Activated CD4-positive, alpha-beta T cell treated with anti-CD3 and anti-CD28 coated beads for 36 hours (primary cell): ENCODE results near the gene ATP5MC2. TPM values are rescaled to one million over a fixed set of nuclear protein-coding genes. Genes with fewer than 3 reads are reported as not detected.
A peak's percentile ranks its signal among the peaks of the same experiment; 100 is the strongest.

Experiments used
- ATAC-seq: fragments of 200-7000 bp; cut with Tn5 transposase; one replicate; pipeline ENCODE4 v1.10.0; 2021; ENCODE audit warnings: mild to moderate bottlenecking, moderate library complexity
- CTCF ChIA-PET: fragments of 350-600 bp; sonication (Branson Sonifier 250); formaldehyde crosslinking; loops from one replicate; lab custom pipeline; 2021; ENCODE audit warnings: antibody characterized with exemption; lab: Charles Lee
- POLR2A ChIA-PET: fragments of 350-600 bp; sonication (Branson Sonifier 250); formaldehyde crosslinking; loops from one replicate; lab custom pipeline; 2021; ENCODE audit warnings: antibody characterized with exemption, inconsistent platforms; lab: Charles Lee
- DNase-seq: peaks from one replicate; pipeline ENCODE4 v3.0.0-alpha.2; 2020
- H3K27ac Mint-ChIP-seq: one replicate; pipeline ENCODE4 v1.8.0; 2021; ENCODE audit warnings: mixed read lengths
- H3K27me3 Mint-ChIP-seq: one replicate; pipeline ENCODE4 v1.8.0; 2021; ENCODE audit warnings: mixed read lengths
- H3K36me3 Mint-ChIP-seq: one replicate; pipeline ENCODE4 v1.8.0; 2021; ENCODE audit warnings: low read depth, mixed read lengths
- H3K4me1 Mint-ChIP-seq: one replicate; pipeline ENCODE4 v1.8.0; 2021; ENCODE audit warnings: mixed read lengths
- H3K4me3 Mint-ChIP-seq: one replicate; pipeline ENCODE4 v1.8.0; 2021; ENCODE audit warnings: mild to moderate bottlenecking, moderate library complexity, mixed read lengths
- H3K9me3 Mint-ChIP-seq: one replicate; pipeline ENCODE4 v1.8.0; 2021; ENCODE audit warnings: low read depth, mixed read lengths
- intact Hi-C, 2 experiments: fragments of 100-400 bp; cut with DNase I in 1 of 2; cut with micrococcal nuclease in 1 of 2; formaldehyde crosslinking; loops; one replicate each; pipeline versions ENCODE4 v1.14.2 to v1.15.1; 2022 to 2024; cut with DNase I, micrococcal nuclease
- total RNA-seq, 2 experiments: library from RNA; stranded (reverse); gene quantifications; one replicate each; pipeline ENCODE4 v1.2.3, GENCODE V29; 2021

Gene ATP5MC2
- total RNA-seq, 2 experiments from 2014 or later: 356 to 415 TPM

- ChIA-PET POLR2A (no interaction called here), CTCF (interaction anchor here (0.7 to 4.6 kb wide), 3 partner anchors 34 to 162 kb away, joined by 3 to 27 read pairs (median 10); no protein-coding TSS in a partner anchor)
- Mint-ChIP-seq H3K4me3 (no peak overlapping the region), H3K36me3 (no peaks in the 10 kb centered on the region), H3K27ac (no peak overlapping the region), H3K9me3 (no peaks in the 10 kb centered on the region), H3K27me3 (peaks cover 14% of the 10 kb centered on the region), H3K4me1 (no peaks in the 10 kb centered on the region)
- no peak for ATAC-seq
- intact Hi-C loops: no loop called here
- DNase-seq: no peak
These were observed 33.8 kb upstream of the ATP5MC2 start for GRCh38 chr12:53709671-53710070.

DNA sequence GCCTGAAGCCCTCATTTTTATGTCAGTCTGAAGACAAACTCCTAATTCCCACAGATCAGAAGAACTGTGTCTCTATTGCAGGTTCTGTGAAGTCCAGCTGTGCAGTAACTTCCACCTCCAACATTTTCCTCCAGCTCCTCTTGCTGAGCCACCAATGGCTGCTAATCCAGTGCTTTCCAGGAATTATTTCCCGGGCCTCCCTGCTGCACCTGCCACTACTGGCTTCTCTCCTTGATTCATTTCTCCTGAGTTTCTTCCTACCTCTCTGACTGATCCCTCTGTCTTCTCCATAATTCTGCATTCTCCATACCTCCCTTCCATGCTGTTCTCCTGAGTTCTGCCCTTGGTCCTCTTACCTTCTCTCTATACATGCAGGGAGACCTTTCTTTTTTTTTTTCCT lies 30.2 kb upstream of the ATP5MC2 start:
- CTCF ChIA-PET: interaction anchor here (5.0 kb wide), 1 partner anchor 39 kb away, joined by 144 read pairs; no protein-coding TSS in a partner anchor
- Mint-ChIP-seq H3K27ac (no peak overlapping the region), H3K4me1 (no peaks in the 10 kb centered on the region), H3K9me3 (no peaks in the 10 kb centered on the region), H3K4me3 (no peak overlapping the region), H3K27me3 (peaks cover 33% of the 10 kb centered on the region), H3K36me3 (no peaks in the 10 kb centered on the region)
- no peak for DNase-seq
- POLR2A ChIA-PET: no interaction called here
- no peak for ATAC-seq
- intact Hi-C loops: no loop called here

- Mint-ChIP-seq H3K27ac (no peak overlapping the region), H3K27me3 (peaks cover 50% of the 10 kb centered on the region), H3K4me3 (no peak overlapping the region), H3K4me1 (no peaks in the 10 kb centered on the region), H3K36me3 (no peaks in the 10 kb centered on the region), H3K9me3 (no peaks in the 10 kb centered on the region)
- DNase-seq (no peak), ATAC-seq (no peak)
- intact Hi-C loops: no loop called here
- ChIA-PET POLR2A (interaction anchor here (0.6 kb wide), 1 partner anchor 1742 kb away, joined by 3 read pairs; no protein-coding TSS in a partner anchor), CTCF (interaction anchor here (0.6 to 5.0 kb wide), 4 partner anchors 25 to 160 kb away, joined by 3 to 144 read pairs (median 3); no protein-coding TSS in a partner anchor)
These were observed 27.9 kb upstream of the ATP5MC2 start for GRCh38 chr12:53703756-53704155.

DNA sequence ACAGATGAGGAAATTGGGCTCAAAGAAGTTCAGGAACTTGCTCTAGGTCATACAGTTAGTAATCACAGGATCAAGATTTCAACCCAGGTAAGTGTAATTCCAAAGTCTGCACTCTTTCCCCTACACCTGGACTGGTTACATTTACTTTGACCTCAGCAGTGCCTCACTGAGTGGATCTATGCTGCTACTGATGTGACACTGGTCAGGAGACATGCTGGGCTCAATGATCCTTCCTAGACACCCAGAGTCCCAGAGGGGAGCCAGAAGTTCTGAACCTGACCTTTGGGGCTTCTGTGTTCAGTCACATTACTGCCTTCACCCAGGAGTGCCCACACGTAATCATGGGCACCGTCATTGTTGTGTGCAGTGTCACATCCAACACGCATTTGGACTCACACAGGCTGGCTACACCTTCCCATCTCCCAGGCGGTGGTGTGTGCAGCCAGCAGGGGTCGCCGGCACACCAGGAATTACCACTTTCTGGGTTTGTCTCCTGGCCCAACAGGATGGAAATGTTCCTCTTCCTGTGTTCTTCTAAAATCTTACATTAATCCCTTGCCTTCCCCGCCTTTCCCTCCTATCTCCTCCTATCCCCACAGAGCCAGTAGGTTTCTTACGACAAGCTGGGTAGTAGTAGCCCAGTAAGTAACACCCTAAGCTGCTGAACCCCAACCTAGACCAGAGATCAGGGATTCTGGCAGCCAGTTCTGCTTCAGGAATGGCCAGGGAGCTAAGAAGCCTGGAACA lies 25.8 kb upstream of the ATP5MC2 start:
- Mint-ChIP-seq H3K4me3 (no peak overlapping the region), H3K9me3 (no peaks in the 10 kb centered on the region), H3K36me3 (no peaks in the 10 kb centered on the region), H3K4me1 (peaks cover 4% of the 10 kb centered on the region), H3K27ac (no peak overlapping the region), H3K27me3 (peaks cover 60% of the 10 kb centered on the region)
- ChIA-PET POLR2A (no interaction called here), CTCF (interaction anchor here (0.6 to 5.0 kb wide), 28 partner anchors 9 to 696 kb away, joined by 3 to 144 read pairs (median 5); partner anchors contain the start of gene CISTR)
- peak; percentile 88 for DNase-seq
- intact Hi-C loops: loop anchor here (1.0 kb wide), 2 partner anchors 42 to 45 kb away; no protein-coding TSS in a partner anchor
- ATAC-seq: peak; percentile 96

GRCh38 chr12:53700567-53700966 lies 24.7 kb upstream of the ATP5MC2 start:
- Mint-ChIP-seq H3K36me3 (no peaks in the 10 kb centered on the region), H3K9me3 (no peaks in the 10 kb centered on the region), H3K27me3 (peaks cover 65% of the 10 kb centered on the region), H3K4me1 (peaks cover 14% of the 10 kb centered on the region), H3K27ac (no peak overlapping the region), H3K4me3 (no peak overlapping the region)
- ChIA-PET POLR2A (interaction anchor here (1.0 kb wide), 1 partner anchor 45 kb away, joined by 3 read pairs; no protein-coding TSS in a partner anchor), CTCF (interaction anchor here (0.6 to 4.4 kb wide), 11 partner anchors 25 to 355 kb away, joined by 3 to 99 read pairs (median 3); partner anchors contain the start of gene ATP5MC2)
- intact Hi-C loops: no loop called here
- DNase-seq (no peak), ATAC-seq (no peak)

GRCh38 chr12:53699678-53700025 lies 23.8 kb upstream of the ATP5MC2 start:
- Mint-ChIP-seq H3K4me3 (no peak overlapping the region), H3K4me1 (peaks cover 21% of the 10 kb centered on the region), H3K36me3 (no peaks in the 10 kb centered on the region), H3K27me3 (peaks cover 72% of the 10 kb centered on the region), H3K27ac (no peak overlapping the region), H3K9me3 (no peaks in the 10 kb centered on the region)
- intact Hi-C loops: no loop called here
- ChIA-PET CTCF (interaction anchor here (1.0 to 4.4 kb wide), 9 partner anchors 24 to 98 kb away, joined by 3 to 99 read pairs (median 3); partner anchors contain the start of gene ATP5MC2), POLR2A (no interaction called here)
- DNase-seq (no peak), ATAC-seq (no peak)

DNA sequence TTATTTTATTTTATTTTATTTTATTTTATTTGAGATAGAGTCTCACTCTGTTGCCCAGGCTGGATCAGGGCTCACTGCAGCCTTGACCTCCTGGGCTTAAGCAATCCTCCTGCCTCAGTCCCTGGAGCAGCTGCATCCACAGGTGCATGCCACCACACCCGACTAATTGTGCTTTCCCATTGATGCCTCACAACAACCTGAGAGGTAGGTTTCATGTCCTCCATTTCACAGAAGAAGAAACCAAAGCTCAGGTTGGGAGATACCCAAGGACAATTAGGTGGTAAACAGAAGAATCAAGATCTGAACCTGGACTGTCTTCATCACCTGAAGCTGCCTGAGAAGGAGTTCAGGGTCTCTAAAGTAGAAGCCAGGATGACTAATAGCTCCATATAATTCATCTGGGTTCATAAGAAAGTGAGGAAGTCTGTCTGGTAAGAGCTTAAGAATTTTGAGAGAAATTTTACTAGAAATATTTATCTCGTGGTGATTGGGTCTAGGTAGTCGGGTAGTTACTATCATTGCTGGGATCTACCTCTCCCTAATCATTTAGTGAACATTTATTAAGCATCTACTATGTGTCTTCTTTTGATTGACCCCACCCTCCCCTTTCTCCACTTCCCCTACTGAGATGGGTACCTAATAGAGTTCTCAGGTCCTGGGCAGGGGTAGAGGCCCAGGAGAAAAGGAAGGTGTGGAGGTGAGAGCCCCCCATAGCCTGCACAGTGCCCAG lies 23.2 kb upstream of the ATP5MC2 start:
- Mint-ChIP-seq H3K27me3 (peaks cover 75% of the 10 kb centered on the region), H3K9me3 (no peaks in the 10 kb centered on the region), H3K4me1 (peaks cover 27% of the 10 kb centered on the region), H3K4me3 (no peak overlapping the region), H3K27ac (no peak overlapping the region), H3K36me3 (no peaks in the 10 kb centered on the region)
- ATAC-seq: no peak
- CTCF ChIA-PET: interaction anchor here (0.7 to 4.4 kb wide), 7 partner anchors 23 to 97 kb away, joined by 3 to 99 read pairs (median 4); partner anchors contain the start of gene ATP5MC2
- DNase-seq: no peak
- POLR2A ChIA-PET: no interaction called here
- intact Hi-C loops: no loop called here

DNA sequence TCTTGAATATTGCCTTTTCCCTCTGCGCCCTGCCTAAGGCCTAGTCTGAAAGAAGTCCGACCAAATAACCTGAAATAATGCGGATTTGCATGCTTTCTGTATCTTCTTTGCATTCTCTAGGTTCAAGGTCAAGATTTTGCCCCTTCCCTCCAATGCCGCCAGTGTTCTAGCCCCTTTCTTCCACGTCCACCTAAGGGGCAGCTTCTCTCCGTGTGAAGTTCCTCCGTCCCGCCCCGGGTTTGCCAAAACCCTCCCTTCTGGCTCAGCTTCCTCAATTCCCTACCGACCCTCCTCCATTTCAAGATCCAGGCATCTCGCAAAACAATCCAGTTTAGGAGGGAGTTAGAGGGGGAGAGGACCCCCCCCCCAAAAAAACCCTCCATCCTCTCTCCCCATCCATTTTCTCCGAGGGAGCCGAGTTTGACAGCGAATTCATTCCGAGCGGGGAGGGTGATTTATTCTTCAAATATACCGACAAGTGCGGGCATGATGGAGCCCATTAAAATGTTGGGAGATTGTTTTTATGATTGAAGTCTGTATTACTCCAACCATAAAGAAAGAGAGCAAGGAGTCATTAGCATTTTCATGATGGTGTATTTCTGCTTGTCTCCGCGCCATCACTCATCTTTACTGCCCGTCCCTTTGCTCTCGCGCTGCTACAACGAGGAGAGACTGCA lies 20.9 kb upstream of the ATP5MC2 start:
- Mint-ChIP-seq H3K4me1 (peaks cover 27% of the 10 kb centered on the region), H3K27me3 (peaks cover 70% of the 10 kb centered on the region), H3K27ac (no peak overlapping the region), H3K36me3 (no peaks in the 10 kb centered on the region), H3K9me3 (no peaks in the 10 kb centered on the region), H3K4me3 (no peak overlapping the region)
- POLR2A ChIA-PET: no interaction called here
- no peak for ATAC-seq
- CTCF ChIA-PET: interaction anchor here (0.7 to 4.4 kb wide), 3 partner anchors 11 to 49 kb away, joined by 3 to 99 read pairs (median 3); no protein-coding TSS in a partner anchor
- intact Hi-C loops: no loop called here
- DNase-seq: no peak

GRCh38 chr12:53696285-53696654 lies 20.4 kb upstream of the ATP5MC2 start:
- ATAC-seq (peak; percentile 56), DNase-seq (no peak)
- CTCF ChIA-PET: no interaction called here
- no peak overlapping the region for H3K4me3 Mint-ChIP-seq
- intact Hi-C loops: no loop called here
- peaks cover 70% of the 10 kb centered on the region for H3K27me3 Mint-ChIP-seq
- peaks cover 27% of the 10 kb centered on the region for H3K4me1 Mint-ChIP-seq
- H3K9me3 Mint-ChIP-seq: no peaks in the 10 kb centered on the region
- POLR2A ChIA-PET: no interaction called here
- no peaks in the 10 kb centered on the region for H3K36me3 Mint-ChIP-seq
- no peak overlapping the region for H3K27ac Mint-ChIP-seq

DNA sequence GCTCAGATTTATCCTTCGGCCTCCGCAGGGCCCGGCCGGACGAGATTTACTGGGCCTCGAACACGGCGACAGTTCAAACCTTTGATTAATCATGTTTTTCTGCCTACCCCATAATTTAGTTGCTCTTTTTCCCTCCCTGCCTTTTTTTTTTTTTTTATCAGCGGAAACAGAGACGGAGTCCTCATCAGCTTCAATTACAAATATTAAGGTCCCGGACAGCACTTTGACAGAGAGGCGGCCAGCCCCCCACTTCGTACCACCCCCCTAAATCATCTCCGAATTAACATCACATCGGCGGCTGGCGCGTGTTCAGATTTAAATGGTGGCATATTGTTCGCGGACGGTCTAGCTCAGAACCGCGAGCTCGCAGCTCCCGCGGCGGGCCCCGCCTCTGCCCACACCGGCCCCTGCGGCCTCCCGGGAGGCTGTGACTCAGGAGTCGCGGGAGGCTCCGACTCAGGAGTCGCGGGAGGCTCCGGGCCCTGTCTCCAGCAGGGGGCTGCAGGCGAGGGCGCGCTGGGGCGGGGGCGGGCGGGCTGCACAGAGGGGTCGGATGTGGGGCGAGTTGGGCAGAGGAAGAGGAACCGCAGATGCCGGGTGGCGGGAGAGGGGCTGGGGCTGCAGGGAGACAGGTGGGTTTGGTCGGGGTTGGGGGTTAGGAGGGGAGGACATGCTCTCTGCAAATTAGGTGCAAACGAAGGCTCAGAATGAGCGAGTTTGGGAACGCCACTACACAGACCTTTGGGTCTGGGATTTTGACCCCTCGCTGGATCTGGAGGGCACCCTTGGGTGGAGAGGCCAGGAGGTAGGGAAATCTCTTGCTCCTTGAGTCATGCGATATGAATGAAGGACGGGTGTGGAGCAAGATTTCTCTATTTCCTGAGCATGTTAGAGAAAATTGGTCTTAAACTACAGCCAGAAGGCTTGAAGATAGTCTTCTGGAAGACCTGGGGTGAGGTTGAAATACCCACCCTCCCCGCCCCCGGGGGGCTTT lies 19.6 kb upstream of the ATP5MC2 start:
- CTCF ChIA-PET: interaction anchor here (0.5 to 1.1 kb wide), 7 partner anchors 16 to 246 kb away, joined by 3 to 8 read pairs (median 3); partner anchors contain the start of gene CISTR
- POLR2A ChIA-PET: interaction anchor here (1.3 kb wide), 2 partner anchors 50 to 51 kb away, joined by 3 read pairs; no protein-coding TSS in a partner anchor
- no peaks in the 10 kb centered on the region for H3K36me3 Mint-ChIP-seq

More for the DNA sequence above, 19.6 kb upstream of the ATP5MC2 start:
- Mint-ChIP-seq H3K27ac (peak overlapping the region; percentile 20), H3K27me3 (peaks cover 69% of the 10 kb centered on the region), H3K4me3 (peak overlapping the region; percentile 53), H3K4me1 (peaks cover 27% of the 10 kb centered on the region), H3K9me3 (no peaks in the 10 kb centered on the region)
- peak; percentile 82 for ATAC-seq
- DNase-seq: peak; percentile 67
- intact Hi-C loops: loop anchor here in 1 of 2 experiments (2.0 kb wide), 1 partner anchor 19 kb away; the partner anchor contains the start of gene ATP5MC2
